ENCODE results near the gene GALNT12. TPM values are rescaled to one million over a fixed set of nuclear protein-coding genes. Genes with fewer than 3 reads are reported as not detected.

The GALNT12 gene
- total RNA-seq, 1 experiment from 2014 or later, result 31.2 TPM

- ChIA-PET POLR2A (no interaction called here), CTCF (no interaction called here), RAD21 (ENCODE audit: low non-redundant PET in 1 of 2, low total read pairs in 2 of 2, uncharacterized antibody in 2 of 2, unreplicated experiment in 2 of 2) (no interaction called here)
- Histone ChIP-seq H3K9me2 (ENCODE audit: insufficient read depth) (no peaks in the 10 kb centered on the region; the same call in 1 of the 2 replicates), H3K36me3 (ENCODE audit: control insufficient read depth in 1 of 2, insufficient read depth in 2 of 2, low read length in 2 of 2) (no peaks in the 10 kb centered on the region), H3K4me2 (ENCODE audit: low read length) (no peak overlapping the region), H3K4me3 (replicated peaks in 1 of 2; ENCODE audit: low read depth in 1 of 2, low read length in 2 of 2) (no peak overlapping the region), H3K9me3 (ENCODE audit: control insufficient read depth in 1 of 2, insufficient read depth in 1 of 2, low read depth in 1 of 2, low read length in 2 of 2) (no peaks in the 10 kb centered on the region), H3K27me3 (ENCODE audit: insufficient read depth, low read length) (peaks cover 23% of the 10 kb centered on the region), H3K9ac (ENCODE audit: low read length) (no peak overlapping the region), H3K4me1 (ENCODE audit: control insufficient read depth in 1 of 2, insufficient read depth in 2 of 2, low read length in 2 of 2) (no peaks in the 10 kb centered on the region), H4K20me1 (ENCODE audit: insufficient read depth) (no peaks in the 10 kb centered on the region), H3K79me2 (ENCODE audit: insufficient read depth, low read length) (no peaks in the 10 kb centered on the region), H2AFZ (ENCODE audit: low read depth, low read length, poor library complexity, severe bottlenecking) (no peak overlapping the region), H3K27ac (ENCODE audit: low read depth, low read length) (no peak overlapping the region)
- DNase-seq (ENCODE audit: low read depth, low spot score), result no peak
- no peak for ATAC-seq
- intact Hi-C loops (cut with micrococcal nuclease), result no loop called here
- TF ChIP-seq YY1 (IDR thresholded peaks at IDR 0.05; ENCODE audit: extremely low read depth, insufficient replicate concordance, low read depth, low read length) (no peak), FOSL1 (IDR thresholded peaks at IDR 0.05; ENCODE audit: low read depth) (no peak)
- no TSS peak for BruUV-seq (replicated peaks)
Observed at GRCh38 chr9:98875536-98875935, 68.1 kb downstream of the GALNT12 start.

GRCh38 chr9:98877311-98877710, 69.8 kb downstream of the GALNT12 start:
- Histone ChIP-seq H3K4me3 (replicated peaks in 1 of 2; ENCODE audit: low read depth in 1 of 2, low read length in 2 of 2) (no peak overlapping the region), H3K79me2 (ENCODE audit: insufficient read depth, low read length) (no peaks in the 10 kb centered on the region), H3K27me3 (ENCODE audit: insufficient read depth, low read length) (peaks cover 23% of the 10 kb centered on the region), H3K9me2 (ENCODE audit: insufficient read depth) (no peaks in the 10 kb centered on the region), H3K27ac (ENCODE audit: low read depth, low read length) (no peak overlapping the region), H4K20me1 (ENCODE audit: insufficient read depth) (no peaks in the 10 kb centered on the region), H3K9ac (ENCODE audit: low read length) (no peak overlapping the region), H2AFZ (ENCODE audit: low read depth, low read length, poor library complexity, severe bottlenecking) (no peak overlapping the region), H3K9me3 (ENCODE audit: control insufficient read depth in 1 of 2, insufficient read depth in 1 of 2, low read depth in 1 of 2, low read length in 2 of 2) (no peaks in the 10 kb centered on the region), H3K4me1 (ENCODE audit: control insufficient read depth in 1 of 2, insufficient read depth in 2 of 2, low read length in 2 of 2) (no peaks in the 10 kb centered on the region), H3K4me2 (ENCODE audit: low read length) (no peak overlapping the region), H3K36me3 (ENCODE audit: control insufficient read depth in 1 of 2, insufficient read depth in 2 of 2, low read length in 2 of 2) (no peaks in the 10 kb centered on the region)
- DNase-seq (ENCODE audit: low read depth, low spot score) (no peak), ATAC-seq (no peak)
- ChIA-PET POLR2A (no interaction called here), RAD21 (ENCODE audit: low non-redundant PET in 1 of 2, low total read pairs in 2 of 2, uncharacterized antibody in 2 of 2, unreplicated experiment in 2 of 2) (no interaction called here), CTCF (no interaction called here)
- TF ChIP-seq CTCF (IDR thresholded peaks at IDR 0.05 in 2 of 3, conservative IDR thresholded peaks at IDR 0.05 in 1 of 3; ENCODE audit: borderline replicate concordance in 1 of 3, insufficient read depth in 1 of 3, low read depth in 2 of 3, low read length in 2 of 3) (no peak), POLR2A (IDR thresholded peaks at IDR 0.05; ENCODE audit: borderline replicate concordance, extremely low read depth, insufficient read depth, insufficient read length) (no peak), EZH2phosphoT487 (IDR thresholded peaks at IDR 0.05; ENCODE audit: borderline replicate concordance) (no peak), CEBPB (IDR thresholded peaks at IDR 0.05; ENCODE audit: low read depth) (no peak), ATF3 (IDR thresholded peaks at IDR 0.05) (no peak), EZH2 (IDR thresholded peaks at IDR 0.05) (no peak), YY1 (IDR thresholded peaks at IDR 0.05; ENCODE audit: extremely low read depth, insufficient replicate concordance, low read depth, low read length) (no peak), ZBTB33 (IDR thresholded peaks at IDR 0.05; ENCODE audit: extremely low read depth, insufficient replicate concordance, low read length) (no peak), MAX (IDR thresholded peaks at IDR 0.05) (no peak), RAD21 (IDR thresholded peaks at IDR 0.05; ENCODE audit: low read depth) (no peak), JUND (IDR thresholded peaks at IDR 0.05) (no peak), TCF7L2 (IDR thresholded peaks at IDR 0.05; ENCODE audit: borderline replicate concordance, extremely low read depth, insufficient read depth, insufficient read length) (no peak), ZFX (IDR thresholded peaks at IDR 0.05) (no peak)
- intact Hi-C loops (cut with micrococcal nuclease), result no loop called here
- BruUV-seq (replicated peaks), result no TSS peak
